GM12801 (cell line): ENCODE data around the gene PTPRN2.

ENCODE experiments used
- CTCF ChIP-seq: IDR thresholded peaks from one replicate; pipeline ENCODE4 v1.5.1; 2011; ENCODE audit warnings: control low read depth; ENCODE audit not compliant: insufficient read length; ENCODE audit errors: extremely low read depth

The PTPRN2 gene

GRCh38 chr7:157501581-157501980 lies 1086.0 kb downstream of the PTPRN2 start:
- no peak for TF ChIP-seq CTCF

GRCh38 chr7:157500171-157500960 lies 1087.3 kb downstream of the PTPRN2 start:
- TF ChIP-seq CTCF, result no peak

- TF ChIP-seq CTCF, result no peak
These were observed 1087.8 kb downstream of the PTPRN2 start for GRCh38 chr7:157499835-157500153.

- TF ChIP-seq CTCF, result no peak
These were observed 1088.3 kb downstream of the PTPRN2 start for GRCh38 chr7:157499121-157499834.

GRCh38 chr7:157498657-157499056 lies 1089.0 kb downstream of the PTPRN2 start:
- TF ChIP-seq CTCF, result no peak

- no peak for TF ChIP-seq CTCF
These were observed 1089.6 kb downstream of the PTPRN2 start for GRCh38 chr7:157497744-157498651.

GRCh38 chr7:157497367-157497743 lies 1090.3 kb downstream of the PTPRN2 start:
- no peak for TF ChIP-seq CTCF
